HepG2 (cell line): Measurements from ENCODE around the gene HSD3B7. TPM values are rescaled to one million over a fixed set of nuclear protein-coding genes. Genes with fewer than 3 reads are reported as not detected.

Source experiments
- ARID4A ChIP-seq: sonication (generic); formaldehyde crosslinking; IDR thresholded peaks from 2 replicates; pipeline ENCODE4 v1.5.0; 2020; ENCODE audit warnings: mild to moderate bottlenecking, missing genetic modification reagents, borderline replicate concordance
- GLI4 ChIP-seq: sonication (generic); formaldehyde crosslinking; IDR thresholded peaks from 2 replicates; pipeline ENCODE4 v1.5.1; 2020; ENCODE audit warnings: missing genetic modification reagents, mild to moderate bottlenecking, moderate library complexity, borderline replicate concordance
- JUN ChIP-seq: sonication (generic); formaldehyde crosslinking; IDR thresholded peaks from 2 replicates; pipeline ENCODE4 v1.4.0; 2020; ENCODE audit warnings: mild to moderate bottlenecking, missing genetic modification reagents
- MEIS2 ChIP-seq: sonication (generic); formaldehyde crosslinking; IDR thresholded peaks from 2 replicates; pipeline ENCODE4 v1.9.0; 2021; ENCODE audit warnings: mild to moderate bottlenecking, missing genetic modification reagents
- ONECUT2 ChIP-seq: sonication (generic); formaldehyde crosslinking; IDR thresholded peaks from 2 replicates; pipeline ENCODE4 v1.4.0; 2020; ENCODE audit warnings: missing genetic modification reagents
- POLR2A ChIP-seq, 2 experiments: IDR thresholded peaks; 2 replicates each; pipeline ENCODE4 v1.6.1; 2011; ENCODE audit warnings: low read depth in 2 of 2, low read length in 2 of 2, mild to moderate bottlenecking in 1 of 2, moderate library complexity in 1 of 2; ENCODE audit not compliant: insufficient read depth in 1 of 2
- RFX3 ChIP-seq: IDR thresholded peaks from 2 replicates; pipeline ENCODE4 v1.6.1; 2016; ENCODE audit warnings: missing biosample characterization, missing genetic modification reagents
- SIN3A ChIP-seq: IDR thresholded peaks from 2 replicates; pipeline ENCODE4 v1.6.1; 2011; ENCODE audit warnings: low read depth, mild to moderate bottlenecking, control low read depth, low read length, borderline replicate concordance
- SNAPC2 ChIP-seq: sonication (generic); formaldehyde crosslinking; IDR thresholded peaks from 2 replicates; pipeline ENCODE4 v1.8.1; 2022; ENCODE audit warnings: mild to moderate bottlenecking, missing genetic modification reagents
- SP1 ChIP-seq, 2 experiments: fragments of 450-650 bp in 1 of 2; sonication (generic) in 1 of 2; formaldehyde crosslinking in 1 of 2; IDR thresholded peaks; 2 replicates each; pipeline versions ENCODE4 v1.4.0 to v1.6.1; 2016 to 2020; ENCODE audit warnings: missing genetic modification reagents in 1 of 2
- TBX2 ChIP-seq: sonication (generic); formaldehyde crosslinking; IDR thresholded peaks from 2 replicates; pipeline ENCODE4 v1.5.0; 2020; ENCODE audit warnings: missing genetic modification reagents, mild to moderate bottlenecking, borderline replicate concordance
- THYN1 ChIP-seq: sonication (generic); formaldehyde crosslinking; IDR thresholded peaks from 2 replicates; pipeline ENCODE4 v1.8.1; 2023; ENCODE audit warnings: low read depth, mild to moderate bottlenecking, moderate library complexity, missing genetic modification reagents, borderline replicate concordance
- ZBTB21 ChIP-seq: sonication (generic); formaldehyde crosslinking; IDR thresholded peaks from 2 replicates; pipeline ENCODE4 v1.4.0; 2020; ENCODE audit warnings: missing genetic modification reagents
- ZNF160 ChIP-seq: sonication (generic); formaldehyde crosslinking; IDR thresholded peaks from 2 replicates; pipeline ENCODE4 v1.8.0; 2022; ENCODE audit warnings: mild to moderate bottlenecking, inconsistent platforms, missing genetic modification reagents
- ZNF232 ChIP-seq: sonication (generic); formaldehyde crosslinking; IDR thresholded peaks from 2 replicates; pipeline ENCODE4 v1.4.0; 2020; ENCODE audit warnings: missing genetic modification reagents, borderline replicate concordance
- ZNF263 ChIP-seq: sonication (generic); formaldehyde crosslinking; IDR thresholded peaks from 2 replicates; pipeline ENCODE4 v1.4.0; 2020; ENCODE audit warnings: missing genetic modification reagents
- ZNF281 ChIP-seq: sonication (generic); formaldehyde crosslinking; IDR thresholded peaks from 2 replicates; pipeline ENCODE4 v1.4.0; 2020; ENCODE audit warnings: missing genetic modification reagents, borderline replicate concordance
- ZNF34 ChIP-seq: sonication (generic); formaldehyde crosslinking; IDR thresholded peaks from 2 replicates; pipeline ENCODE4 v1.4.0; 2020; ENCODE audit warnings: mild to moderate bottlenecking, missing genetic modification reagents, borderline replicate concordance
- ZNF569 ChIP-seq: sonication (generic); formaldehyde crosslinking; IDR thresholded peaks from 2 replicates; pipeline ENCODE4 v1.5.0; 2020; ENCODE audit warnings: mild to moderate bottlenecking, missing genetic modification reagents, moderate library complexity, borderline replicate concordance
- polyA plus RNA-seq, 8 experiments: library from polyadenylated mRNA; depleted of rRNA in 3 of 8; stranded (reverse) in 7 of 8; unstranded in 1 of 8; fragments of >200 nt; fragmentation: Illumina TruSeq in 4 of 8; extraction: Trizol in 4 of 8; gene quantifications; 2 replicates each; pipeline versions ENCODE4 v1.2.1 to v1.2.3, GENCODE V29; 2011 to 2016; ENCODE audit warnings: low read depth in 4 of 8, missing spikeins in 1 of 8, mixed read lengths in 1 of 8; ENCODE audit not compliant: insufficient read depth in 1 of 8
- total RNA-seq, 5 experiments: library from RNA; depleted of rRNA; stranded (reverse); fragments of >200 nt; fragmentation: Illumina TruSeq; extraction: Trizol; gene quantifications; 2 replicates each; pipeline ENCODE4 v1.2.3, GENCODE V29; 2016; ENCODE audit warnings: low read depth in 1 of 5
- TF ChIP-seq, protein P1 (sequence below): sonication (generic); formaldehyde crosslinking; IDR thresholded peaks from 2 replicates; pipeline ENCODE4 v1.4.0; 2020; ENCODE audit warnings: missing genetic modification reagents

Gene HSD3B7
- total and polyA plus RNA-seq, 2 of the 13 experiments (the other 11 are each of a cell fraction or from before 2014, with no cell fraction given), result 32.9 to 69.7 TPM

DNA sequence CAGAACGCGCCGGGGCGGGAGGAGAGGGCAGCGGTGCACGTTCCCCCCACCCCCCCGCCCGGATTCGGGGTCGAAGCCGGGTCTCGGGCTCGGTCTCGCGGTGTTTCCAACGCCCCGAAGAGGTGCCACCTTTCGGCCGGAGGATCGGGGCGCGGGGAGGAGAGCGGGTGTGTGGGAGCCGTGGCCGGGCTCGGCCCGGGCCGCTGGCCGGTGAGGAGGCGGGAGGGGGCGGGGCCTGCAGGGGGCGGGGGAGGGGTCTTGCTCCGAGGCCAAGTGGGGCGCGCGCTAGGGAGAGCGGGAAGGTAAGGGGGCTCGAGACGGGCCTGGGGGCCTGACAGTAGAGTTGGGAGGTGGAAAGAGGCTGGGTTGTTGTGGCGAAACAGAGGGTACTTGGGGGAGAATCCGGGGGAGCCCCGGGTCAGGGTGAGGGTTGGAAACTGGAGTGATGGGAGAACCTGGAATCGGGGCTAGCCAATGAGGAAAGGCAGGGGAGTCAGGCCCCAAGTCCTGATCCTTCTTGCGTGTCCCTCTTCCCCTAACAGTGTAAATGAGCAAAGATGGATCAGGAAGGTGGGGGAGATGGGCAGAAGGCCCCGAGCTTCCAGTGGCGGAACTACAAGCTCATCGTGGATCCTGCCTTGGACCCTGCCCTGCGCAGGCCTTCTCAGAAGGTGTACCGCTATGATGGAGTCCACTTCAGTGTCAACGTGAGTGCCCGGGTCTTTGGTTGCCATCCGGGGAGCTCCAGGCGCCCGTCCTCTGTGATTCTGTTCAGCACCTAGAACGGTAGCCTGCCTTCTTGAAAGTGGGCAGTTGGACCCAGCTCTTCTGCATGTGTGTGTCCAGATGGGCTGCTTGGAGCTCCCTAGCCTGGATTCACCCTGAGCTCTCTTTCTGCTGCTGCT is 26.6 kb upstream of the HSD3B7 start (continued):
- TF ChIP-seq ARID4A (0 out of 2 replicates have a peak, but pooled peaks have one; percentile 29), ZNF281 (CRISPR knock-in tag) (0 out of 2 replicates have a peak, but pooled peaks have one; percentile 13), ONECUT2 (CRISPR knock-in tag) (no peak), SIN3A (0 out of 2 replicates have a peak, but pooled peaks have one; percentile 19), MEIS2 (CRISPR knock-in tag) (no peak), RFX3 (no peak), POLR2A (IDR thresholded peaks at IDR 0.05; ENCODE audit: insufficient read depth in 1 of 2, low read depth in 2 of 2, low read length in 2 of 2) (peak in 1 of 2 experiments; percentile 26; a peak in 1 of 4 replicates), ZNF232 (CRISPR knock-in tag) (no peak), SNAPC2 (no peak), JUN (CRISPR knock-in tag) (no peak), GLI4 (CRISPR knock-in tag) (0 out of 2 replicates have a peak, but pooled peaks have one; percentile 45), ZNF263 (CRISPR knock-in tag) (no peak), ZBTB21 (CRISPR knock-in tag) (no peak), ZNF569 (CRISPR knock-in tag) (no peak), TBX2 (CRISPR knock-in tag) (no peak), ZNF160 (CRISPR knock-in tag) (peak; percentile 50; the same call in 1 of the 2 replicates), ZNF34 (CRISPR knock-in tag) (no peak), THYN1 (CRISPR knock-in tag) (no peak), SP1 (IDR thresholded peaks at IDR 0.05) (no peak), SP1 (CRISPR knock-in tag; IDR thresholded peaks at IDR 0.05) (no peak)
- TF ChIP-seq, protein P1, sequence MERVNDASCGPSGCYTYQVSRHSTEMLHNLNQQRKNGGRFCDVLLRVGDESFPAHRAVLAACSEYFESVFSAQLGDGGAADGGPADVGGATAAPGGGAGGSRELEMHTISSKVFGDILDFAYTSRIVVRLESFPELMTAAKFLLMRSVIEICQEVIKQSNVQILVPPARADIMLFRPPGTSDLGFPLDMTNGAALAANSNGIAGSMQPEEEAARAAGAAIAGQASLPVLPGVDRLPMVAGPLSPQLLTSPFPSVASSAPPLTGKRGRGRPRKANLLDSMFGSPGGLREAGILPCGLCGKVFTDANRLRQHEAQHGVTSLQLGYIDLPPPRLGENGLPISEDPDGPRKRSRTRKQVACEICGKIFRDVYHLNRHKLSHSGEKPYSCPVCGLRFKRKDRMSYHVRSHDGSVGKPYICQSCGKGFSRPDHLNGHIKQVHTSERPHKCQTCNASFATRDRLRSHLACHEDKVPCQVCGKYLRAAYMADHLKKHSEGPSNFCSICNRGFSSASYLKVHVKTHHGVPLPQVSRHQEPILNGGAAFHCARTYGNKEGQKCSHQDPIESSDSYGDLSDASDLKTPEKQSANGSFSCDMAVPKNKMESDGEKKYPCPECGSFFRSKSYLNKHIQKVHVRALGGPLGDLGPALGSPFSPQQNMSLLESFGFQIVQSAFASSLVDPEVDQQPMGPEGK (CRISPR knock-in tag), result peak; percentile 68
